PC-9 (cell line): ENCODE results near the gene GPR52.

ENCODE experiments used
- CTCF ChIP-seq: fragments of 200-600 bp; sonication (generic); conservative IDR thresholded peaks from 2 replicates; pipeline ENCODE4 v1.6.1; 2017; ENCODE audit warnings: mixed run types, antibody characterized with exemption, mild to moderate bottlenecking, moderate library complexity
- EZH2 ChIP-seq: fragments of 200-600 bp; sonication (generic); IDR thresholded peaks from 2 replicates; pipeline ENCODE4 v1.8.0; 2017; ENCODE audit warnings: antibody characterized with exemption, low read depth

GRCh38 chr1:174448531-174448883 is 743 bp downstream of the GPR52 start:
- TF ChIP-seq CTCF (no peak), EZH2 (no peak)
